H9 (cell line): ENCODE data around the gene LRRC37A3. TPM values are rescaled to one million over a fixed set of nuclear protein-coding genes. Genes with fewer than 3 reads are reported as not detected.
"Not testable (repeated sequence)": the region's sequence is repeated elsewhere in the genome, so short reads cannot be mapped to it uniquely, and the experiment has no call there.

Experiments used
- DNase-seq: peaks from one replicate; pipeline ENCODE4 v3.0.0-alpha.2; 2017
- H2AFZ ChIP-seq: one replicate; pipeline ENCODE4 v1.6.1; 2013; ENCODE audit warnings: mild to moderate bottlenecking, low read length, control low read depth, moderate library complexity
- H2AK5ac ChIP-seq: 2 replicates; pipeline ENCODE4 v1.6.1; 2013; ENCODE audit warnings: low read length, control low read depth, mixed read lengths; ENCODE audit not compliant: insufficient read length
- H2BK120ac ChIP-seq: one replicate; pipeline ENCODE4 v1.6.1; 2013; ENCODE audit warnings: low read depth, mild to moderate bottlenecking, low read length, control low read depth, inconsistent platforms; ENCODE audit not compliant: poor library complexity, severe bottlenecking
- H2BK12ac ChIP-seq: 2 replicates; pipeline ENCODE4 v1.6.1; 2013; ENCODE audit warnings: low read length, control low read depth, mixed read lengths, low read depth; ENCODE audit not compliant: insufficient read length
- H2BK15ac ChIP-seq: 2 replicates; pipeline ENCODE4 v1.6.1; 2013; ENCODE audit warnings: low read depth, low read length, control low read depth
- H2BK20ac ChIP-seq: one replicate; pipeline ENCODE4 v1.6.1; 2013; ENCODE audit warnings: low read depth, mild to moderate bottlenecking, low read length, control low read depth, inconsistent platforms; ENCODE audit not compliant: poor library complexity, severe bottlenecking
- H2BK5ac ChIP-seq: 2 replicates; pipeline ENCODE4 v1.6.1; 2013; ENCODE audit warnings: low read length, control low read depth, mixed read lengths; ENCODE audit not compliant: insufficient read length
- H3K14ac ChIP-seq: 2 replicates; pipeline ENCODE4 v1.6.1; 2013; ENCODE audit warnings: low read length, control low read depth; ENCODE audit not compliant: insufficient read depth
- H3K18ac ChIP-seq: 2 replicates; pipeline ENCODE4 v1.6.1; 2013; ENCODE audit warnings: low read depth, mild to moderate bottlenecking, mixed read lengths, low read length, control low read depth; ENCODE audit not compliant: insufficient read length
- H3K23ac ChIP-seq: 2 replicates; pipeline ENCODE4 v1.6.1; 2013; ENCODE audit warnings: low read length, control low read depth, mixed read lengths, low read depth; ENCODE audit not compliant: insufficient read length
- H3K23me2 ChIP-seq: 2 replicates; pipeline ENCODE4 v1.6.1; 2013; ENCODE audit warnings: low read depth, mild to moderate bottlenecking, mixed read lengths, low read length, control low read depth; ENCODE audit not compliant: insufficient read length, poor library complexity, severe bottlenecking
- H3K27ac ChIP-seq: 2 replicates; pipeline ENCODE4 v1.5.1; 2013; ENCODE audit warnings: low read length, control low read depth, mixed read lengths, low read depth; ENCODE audit not compliant: insufficient read length
- H3K27me3 ChIP-seq: 2 replicates; pipeline ENCODE4 v1.6.1; 2013; ENCODE audit warnings: low read length, control low read depth, inconsistent platforms; ENCODE audit not compliant: insufficient read depth
- H3K4ac ChIP-seq: 2 replicates; pipeline ENCODE4 v1.6.1; 2013; ENCODE audit warnings: low read depth, mild to moderate bottlenecking, control low read depth, inconsistent platforms, low read length, moderate library complexity
- H3K4me1 ChIP-seq: 2 replicates; pipeline ENCODE4 v1.6.1; 2013; ENCODE audit warnings: low read length, control low read depth, inconsistent platforms; ENCODE audit not compliant: insufficient read depth
- H3K4me2 ChIP-seq: 2 replicates; pipeline ENCODE4 v1.6.1; 2013; ENCODE audit warnings: low read length, control low read depth, mixed read lengths; ENCODE audit not compliant: insufficient read length, insufficient read depth
- H3K56ac ChIP-seq: 2 replicates; pipeline ENCODE4 v1.6.1; 2013; ENCODE audit warnings: low read depth, mild to moderate bottlenecking, mixed read lengths, low read length, control low read depth; ENCODE audit not compliant: insufficient read length
- H3K79me1 ChIP-seq: 2 replicates; pipeline ENCODE4 v1.6.1; 2013; ENCODE audit warnings: low read depth, mild to moderate bottlenecking, moderate library complexity, low read length, control low read depth, inconsistent platforms; ENCODE audit not compliant: insufficient read depth, poor library complexity, severe bottlenecking
- H3K79me2 ChIP-seq: 2 replicates; pipeline ENCODE4 v1.6.1; 2013; ENCODE audit warnings: low read length, control low read depth, inconsistent platforms; ENCODE audit not compliant: insufficient read depth
- H3K9ac ChIP-seq: 2 replicates; pipeline ENCODE4 v1.6.1; 2013; ENCODE audit warnings: low read length, control low read depth, mixed read lengths; ENCODE audit not compliant: insufficient read length; ENCODE audit errors: extremely low read depth
- H3K9me3 ChIP-seq: one replicate; pipeline ENCODE4 v1.6.1; 2013; ENCODE audit warnings: low read depth, low read length, inconsistent platforms; ENCODE audit not compliant: control insufficient read depth
- H3T11ph ChIP-seq: one replicate; pipeline ENCODE4 v1.6.1; 2013; ENCODE audit warnings: mild to moderate bottlenecking, low read length, control low read depth, inconsistent platforms
- H4K20me1 ChIP-seq: one replicate; pipeline ENCODE4 v1.6.1; 2013; ENCODE audit not compliant: control insufficient read depth, insufficient read length, insufficient read depth
- H4K5ac ChIP-seq: 2 replicates; pipeline ENCODE4 v1.6.1; 2013; ENCODE audit warnings: low read depth, mild to moderate bottlenecking, mixed read lengths, low read length, control low read depth; ENCODE audit not compliant: insufficient read length
- H4K8ac ChIP-seq: replicated peaks from 2 replicates; pipeline ENCODE4 v1.6.1; 2013; ENCODE audit warnings: low read length, control low read depth, mixed read lengths, low read depth; ENCODE audit not compliant: insufficient read length
- H4K91ac ChIP-seq: 2 replicates; pipeline ENCODE4 v1.6.1; 2013; ENCODE audit warnings: low read depth, mild to moderate bottlenecking, moderate library complexity, mixed read lengths, low read length, control low read depth; ENCODE audit not compliant: insufficient read length
- H3K27ac Mint-ChIP-seq, 3 experiments: 2 replicates in 2 of 3; 3 replicates in 1 of 3; pipeline ENCODE4 v1.8.0; 2020 to 2021; ENCODE audit warnings: mixed read lengths in 3 of 3, mild to moderate bottlenecking in 1 of 3, moderate library complexity in 1 of 3
- H3K27me3 Mint-ChIP-seq: 2 replicates; pipeline ENCODE4 v1.8.0; 2021; ENCODE audit warnings: low read depth, mild to moderate bottlenecking, moderate library complexity, mixed read lengths
- H3K36me3 Mint-ChIP-seq, 3 experiments: 2 replicates in 2 of 3; 3 replicates in 1 of 3; pipeline ENCODE4 v1.8.0; 2020 to 2021; ENCODE audit warnings: low read depth in 3 of 3, mixed read lengths in 3 of 3; ENCODE audit not compliant: insufficient read depth in 1 of 3
- H3K4me1 Mint-ChIP-seq, 2 experiments: 2 replicates each; pipeline ENCODE4 v1.8.0; 2020; ENCODE audit warnings: mixed read lengths in 2 of 2
- H3K4me3 Mint-ChIP-seq, 2 experiments: 2 replicates in 1 of 2; 3 replicates in 1 of 2; pipeline ENCODE4 v1.8.0; 2020 to 2021; ENCODE audit warnings: mild to moderate bottlenecking in 2 of 2, mixed read lengths in 2 of 2, moderate library complexity in 1 of 2
- H3K9me3 Mint-ChIP-seq, 2 experiments: 2 replicates in 1 of 2; 3 replicates in 1 of 2; pipeline ENCODE4 v1.8.0; 2020; ENCODE audit warnings: mild to moderate bottlenecking in 2 of 2, mixed read lengths in 2 of 2, moderate library complexity in 1 of 2
- WGBS: extraction: QIAGEN DNeasy Blood & Tissue Kit; methylation state at CpG from one replicate; pipeline ENCODE4 v1.1.7; 2013; ENCODE audit warnings: missing lambda C conversion rate, low lambda C conversion rate, mixed read lengths; ENCODE audit not compliant: insufficient read length; ENCODE audit errors: extremely low coverage; 5-methylcytosine and 5-hydroxymethylcytosine counted together
- total RNA-seq: library from RNA; stranded (reverse); gene quantifications from 2 replicates; pipeline ENCODE4 v1.2.1, GENCODE V29; 2021

The LRRC37A3 gene
- total RNA-seq, 1 experiment from 2014 or later: 5.4 TPM

DNA sequence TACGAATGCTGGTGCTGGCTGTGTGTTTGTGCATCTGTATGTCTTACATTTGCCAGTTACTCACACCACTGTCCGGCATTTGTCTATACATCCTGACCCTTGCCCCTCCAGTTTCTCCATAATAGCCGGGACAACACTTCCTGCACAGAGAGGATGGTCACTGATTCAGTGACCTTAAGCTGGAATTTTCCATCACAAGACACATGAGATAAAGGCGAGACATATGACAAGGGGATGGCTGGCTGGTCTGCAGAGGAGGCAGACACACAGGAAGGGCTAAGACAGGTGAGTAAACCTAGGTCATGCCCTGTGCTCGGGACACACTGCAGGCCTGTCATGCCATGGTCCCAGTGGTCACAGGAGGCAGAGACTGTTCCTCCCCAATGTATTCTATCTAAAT, 100.4 kb downstream of the LRRC37A3 start:
- DNase-seq, H2BK5ac ChIP-seq, H4K20me1 ChIP-seq, H2BK20ac ChIP-seq, H2AK5ac ChIP-seq, H3K27ac Mint-ChIP-seq, H3K14ac ChIP-seq, H3K56ac ChIP-seq, H2BK120ac ChIP-seq, H3K4me1 Mint-ChIP-seq, H3K9me3 ChIP-seq, H4K5ac ChIP-seq, H3K4me2 ChIP-seq, H3K18ac ChIP-seq, H2AFZ ChIP-seq, H3K27me3 Mint-ChIP-seq, H2BK15ac ChIP-seq, H3K4me3 Mint-ChIP-seq, H4K8ac ChIP-seq, H2BK12ac ChIP-seq, H3T11ph ChIP-seq, H3K79me1 ChIP-seq, H3K27ac ChIP-seq, H3K23ac ChIP-seq, H3K9me3 Mint-ChIP-seq, H3K9ac ChIP-seq, H3K79me2 ChIP-seq, H3K27me3 ChIP-seq, H3K4me1 ChIP-seq, H3K4ac ChIP-seq, H4K91ac ChIP-seq, H3K23me2 ChIP-seq: not testable (repeated sequence)
- WGBS: no CpG with 5 or more reads among the region's 5 CpGs
- peaks cover 1 to 20% (median 3%) of the 10 kb centered on the region in 3 experiments; a peak in 4 of 7 replicates for H3K36me3 Mint-ChIP-seq

DNA sequence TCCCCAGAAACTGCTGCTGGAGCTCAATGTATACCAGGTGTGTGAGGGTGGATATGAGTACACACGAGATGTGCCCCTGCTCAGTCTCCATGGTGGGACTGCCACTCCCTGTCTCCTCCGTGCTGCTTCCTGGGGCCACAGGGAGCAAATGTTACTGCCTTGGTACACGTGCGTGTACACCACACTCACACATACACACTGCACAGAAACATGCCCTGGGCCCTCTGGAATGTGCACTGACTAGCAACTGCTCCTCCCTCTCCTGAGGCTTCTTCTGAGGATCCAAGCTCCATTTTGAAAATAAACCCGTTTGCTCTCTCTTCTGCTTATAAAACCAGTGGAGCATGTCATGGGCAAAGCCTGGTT, 103.5 kb downstream of the LRRC37A3 start:
- not testable (repeated sequence) for H3K27me3 ChIP-seq, H2BK20ac ChIP-seq, H2BK120ac ChIP-seq, H2BK5ac ChIP-seq, H3K4me3 Mint-ChIP-seq, H3K79me2 ChIP-seq, H3K79me1 ChIP-seq, H4K8ac ChIP-seq, H4K20me1 ChIP-seq, H3K27ac ChIP-seq, H3K27me3 Mint-ChIP-seq, DNase-seq, H3K14ac ChIP-seq, H3K56ac ChIP-seq, H2BK15ac ChIP-seq, H2AFZ ChIP-seq, H3T11ph ChIP-seq, H3K18ac ChIP-seq, H2BK12ac ChIP-seq, H3K4me2 ChIP-seq, H4K5ac ChIP-seq, H3K9me3 Mint-ChIP-seq, H2AK5ac ChIP-seq, H3K9ac ChIP-seq, H3K23me2 ChIP-seq, H3K4me1 Mint-ChIP-seq, H3K4me1 ChIP-seq, H4K91ac ChIP-seq, H3K23ac ChIP-seq, H3K9me3 ChIP-seq, H3K4ac ChIP-seq
- 0 out of 7 replicates have a peak overlapping the region, but pooled peaks of 1 of the 3 experiments have one; percentile 61 for H3K27ac Mint-ChIP-seq
- WGBS: no CpG with 5 or more reads among the region's 5 CpGs
- H3K36me3 Mint-ChIP-seq: peaks cover 1 to 11% (median 3%) of the 10 kb centered on the region in 3 experiments; a peak in 4 of 7 replicates
